OCI-LY1 (cell line): ENCODE data around the gene DIPK1C.

Experiments used
- H2AFZ ChIP-seq: fragments of 200-600 bp; sonication (generic), shearing (Covaris generic); 2 replicates; pipeline ENCODE4 v1.6.0; 2014; ENCODE audit warnings: antibody characterized with exemption, mild to moderate bottlenecking, low read length
- H3F3A ChIP-seq: fragments of 200-600 bp; sonication (generic), shearing (Covaris generic); 2 replicates; pipeline ENCODE4 v1.6.0; 2014; ENCODE audit warnings: mild to moderate bottlenecking, antibody characterized with exemption, low read length, moderate library complexity; ENCODE audit not compliant: insufficient read depth
- H3K27ac ChIP-seq: fragments of 200-600 bp; sonication (generic); 2 replicates; pipeline ENCODE4 v1.5.1; 2014; ENCODE audit warnings: low read length, mixed run types, mild to moderate bottlenecking, low read depth; ENCODE audit not compliant: poor library complexity, severe bottlenecking
- H3K27me3 ChIP-seq: fragments of 200-600 bp; sonication (generic); 2 replicates; pipeline ENCODE4 v1.6.0; 2014; ENCODE audit warnings: antibody characterized with exemption, mild to moderate bottlenecking, low read length, moderate library complexity; ENCODE audit not compliant: insufficient read depth
- H3K36me3 ChIP-seq: fragments of 200-600 bp; sonication (generic); 2 replicates; pipeline ENCODE4 v1.6.1; 2014; ENCODE audit warnings: mild to moderate bottlenecking, antibody characterized with exemption, low read length, moderate library complexity, mixed read lengths; ENCODE audit not compliant: insufficient read depth
- H3K4me1 ChIP-seq: fragments of 200-600 bp; sonication (generic); 2 replicates; pipeline ENCODE4 v1.5.1; 2014; ENCODE audit warnings: mild to moderate bottlenecking, low read length, moderate library complexity; ENCODE audit not compliant: insufficient read depth, severe bottlenecking
- H3K4me2 ChIP-seq: fragments of 200-600 bp; sonication (generic), shearing (Covaris generic); 2 replicates; pipeline ENCODE4 v1.6.1; 2014; ENCODE audit warnings: low read length
- H3K4me3 ChIP-seq: fragments of 200-600 bp; sonication (generic); 2 replicates; pipeline ENCODE4 v1.5.1; 2014; ENCODE audit warnings: low read length, low read depth, mild to moderate bottlenecking, mixed read lengths; ENCODE audit not compliant: poor library complexity, severe bottlenecking
- H3K79me2 ChIP-seq: fragments of 200-600 bp; shearing (Covaris generic); 2 replicates; pipeline ENCODE4 v1.6.1; 2016; ENCODE audit warnings: mixed run types, low read length, mixed read lengths; ENCODE audit not compliant: insufficient read depth
- H3K9ac ChIP-seq: fragments of 200-600 bp; sonication (generic), shearing (Covaris generic); 2 replicates; pipeline ENCODE4 v1.6.1; 2014; ENCODE audit warnings: mild to moderate bottlenecking, low read length, mixed read lengths
- H3K9me2 ChIP-seq: fragments of 200-600 bp; sonication (generic), shearing (Covaris generic); 2 replicates; pipeline ENCODE4 v1.6.1; 2014; ENCODE audit warnings: low read depth, mild to moderate bottlenecking, low read length, mixed read lengths
- H3K9me3 ChIP-seq: fragments of 200-600 bp; shearing (Covaris generic); 2 replicates; pipeline ENCODE4 v1.6.1; 2014; ENCODE audit warnings: low read length, mixed read lengths
- H4K20me1 ChIP-seq: fragments of 200-600 bp; sonication (generic), shearing (Covaris generic); 2 replicates; pipeline ENCODE4 v1.6.0; 2016; ENCODE audit warnings: mild to moderate bottlenecking, low read length; ENCODE audit not compliant: insufficient read depth
- CTCF ChIP-seq: fragments of 200-600 bp; sonication (generic), shearing (Covaris generic); IDR thresholded peaks from 2 replicates; pipeline ENCODE4 v1.5.1; 2017; ENCODE audit warnings: mild to moderate bottlenecking, antibody characterized with exemption, low read length, moderate library complexity, mixed read lengths
- EZH2 ChIP-seq: fragments of 200-600 bp; sonication (generic), shearing (Covaris generic); IDR thresholded peaks from 2 replicates; pipeline ENCODE4 v1.8.0; 2017; ENCODE audit warnings: borderline replicate concordance, mixed run types, mild to moderate bottlenecking, antibody characterized with exemption, low read length, moderate library complexity, mixed read lengths

The DIPK1C gene

GRCh38 chr18:74410441-74410992, 46.6 kb downstream of the DIPK1C start:
- TF ChIP-seq CTCF (no peak), EZH2 (no peak)
- no peaks in the 10 kb centered on the region; the same call in 1 of the 2 replicates for H3K27me3 ChIP-seq

GRCh38 chr18:74407888-74408287, 49.2 kb downstream of the DIPK1C start:
- Histone ChIP-seq H2AFZ (no peak overlapping the region), H3K36me3 (no peaks in the 10 kb centered on the region), H3K9ac (no peak overlapping the region), H3K27ac (no peak overlapping the region), H3K9me3 (no peaks in the 10 kb centered on the region), H3K4me3 (no peak overlapping the region), H3F3A (no peaks in the 10 kb centered on the region), H3K4me1 (no peaks in the 10 kb centered on the region), H3K79me2 (no peaks in the 10 kb centered on the region), H3K27me3 (no peaks in the 10 kb centered on the region), H4K20me1 (no peaks in the 10 kb centered on the region), H3K9me2 (no peaks in the 10 kb centered on the region), H3K4me2 (no peak overlapping the region)
- TF ChIP-seq CTCF (no peak), EZH2 (no peak)

More at GRCh38 chr18:74410441-74410992, 46.6 kb downstream of the DIPK1C start:
- H3F3A ChIP-seq, result no peaks in the 10 kb centered on the region
- no peaks in the 10 kb centered on the region for H4K20me1 ChIP-seq
- no peaks in the 10 kb centered on the region for H3K36me3 ChIP-seq
- H3K4me3 ChIP-seq, result no peak overlapping the region
- no peaks in the 10 kb centered on the region for H3K79me2 ChIP-seq
- no peak overlapping the region for H3K4me2 ChIP-seq
- H3K4me1 ChIP-seq, result no peaks in the 10 kb centered on the region
- H2AFZ ChIP-seq, result no peak overlapping the region
- no peak overlapping the region for H3K27ac ChIP-seq
- no peaks in the 10 kb centered on the region for H3K9me2 ChIP-seq
- no peaks in the 10 kb centered on the region for H3K9me3 ChIP-seq
- H3K9ac ChIP-seq, result no peak overlapping the region

- no peak overlapping the region for H3K4me2 ChIP-seq
- H3K79me2 ChIP-seq, result no peaks in the 10 kb centered on the region
- no peak overlapping the region for H2AFZ ChIP-seq
- H4K20me1 ChIP-seq, result no peaks in the 10 kb centered on the region
- no peak overlapping the region for H3K4me3 ChIP-seq
- H3K4me1 ChIP-seq, result no peaks in the 10 kb centered on the region
- no peaks in the 10 kb centered on the region for H3K9me3 ChIP-seq
- H3K36me3 ChIP-seq, result no peaks in the 10 kb centered on the region
- no peaks in the 10 kb centered on the region for H3K9me2 ChIP-seq
- no peak for TF ChIP-seq EZH2
- TF ChIP-seq CTCF, result no peak
- H3K27ac ChIP-seq, result no peak overlapping the region
- H3K9ac ChIP-seq, result no peak overlapping the region
- no peaks in the 10 kb centered on the region for H3K27me3 ChIP-seq
- H3F3A ChIP-seq, result no peaks in the 10 kb centered on the region
These were observed 54.2 kb downstream of the DIPK1C start for GRCh38 chr18:74402806-74403433.
